Measurements from ENCODE around the gene SERAC1. TPM values are rescaled to one million over a fixed set of nuclear protein-coding genes. Genes with fewer than 3 reads are reported as not detected.

The SERAC1 gene
- polyA plus RNA-seq, 1 of the 3 experiments (the other 2 are of a cell fraction): 5.6 TPM

- Histone ChIP-seq H3K9ac (no peak overlapping the region), H3K4me1 (ENCODE audit: control insufficient read depth in 1 of 2, insufficient read depth in 2 of 2, low read depth in 1 of 2, low read length in 1 of 2) (no peaks in the 10 kb centered on the region), H2AFZ (ENCODE audit: low read depth) (no peak overlapping the region), H3F3A (replicated peaks; ENCODE audit: insufficient read depth) (peaks cover 7% of the 10 kb centered on the region), H3K79me2 (ENCODE audit: insufficient read depth) (peaks cover 5% of the 10 kb centered on the region), H3K36me3 (replicated peaks in 1 of 2; ENCODE audit: control insufficient read depth in 1 of 2, insufficient read depth in 2 of 2, low read length in 1 of 2) (peaks cover 44 to 83% of the 10 kb centered on the region in 2 experiments), H3K4me3 (ENCODE audit: low read depth in 2 of 2, low read length in 1 of 2) (no peak overlapping the region), H3K9me2 (no peaks in the 10 kb centered on the region), H3K27ac (ENCODE audit: low read depth in 2 of 2, low read length in 1 of 2) (no peak overlapping the region), H3K9me3 (no peaks in the 10 kb centered on the region), H3K27me3 (ENCODE audit: insufficient read depth) (no peaks in the 10 kb centered on the region), H3K4me2 (no peak overlapping the region), H4K20me1 (ENCODE audit: insufficient read depth) (no peaks in the 10 kb centered on the region)
- ChIA-PET POLR2A (no interaction called here), CTCF (interaction anchor here (0.7 to 3.3 kb wide), 3 partner anchors 9 to 325 kb away, joined by 3 to 14 read pairs (median 5); no protein-coding TSS in a partner anchor)
- no peak for TF ChIP-seq FOXM1 (IDR thresholded peaks at IDR 0.05; ENCODE audit: low read depth)
- TF ChIP-seq RCOR1 (IDR thresholded peaks at IDR 0.05; ENCODE audit: low read length): no peak
- TF ChIP-seq TEAD4 (IDR thresholded peaks at IDR 0.05; ENCODE audit: borderline replicate concordance, insufficient read depth): no peak
- no peak for TF ChIP-seq YY1 (IDR thresholded peaks at IDR 0.05; ENCODE audit: low read depth)
- TF ChIP-seq RAD21 (IDR thresholded peaks at IDR 0.05; ENCODE audit: low read length): no peak
- no peak for TF ChIP-seq SIN3A (IDR thresholded peaks at IDR 0.05; ENCODE audit: borderline replicate concordance, low read depth, low read length)
- TF ChIP-seq ZBTB33 (IDR thresholded peaks at IDR 0.05; ENCODE audit: borderline replicate concordance, low read depth): no peak
- TF ChIP-seq TAF1 (IDR thresholded peaks at IDR 0.05; ENCODE audit: borderline replicate concordance, low read depth, low read length): no peak
- TF ChIP-seq POLR2AphosphoS5 (IDR thresholded peaks at IDR 0.05; ENCODE audit: low read depth, low read length): no peak
- TF ChIP-seq MXI1 (IDR thresholded peaks at IDR 0.05; ENCODE audit: low read depth, low read length): no peak
- TF ChIP-seq IRF3 (IDR thresholded peaks at IDR 0.05; ENCODE audit: low read depth, low read length): no peak
- TF ChIP-seq CHD2 (IDR thresholded peaks at IDR 0.05; ENCODE audit: low read length, partially characterized antibody): no peak
- TF ChIP-seq MEF2A (IDR thresholded peaks at IDR 0.05; ENCODE audit: borderline replicate concordance, low read depth): no peak
- no peak for TF ChIP-seq NRF1 (IDR thresholded peaks at IDR 0.05; ENCODE audit: low read depth, low read length)
- WGBS (ENCODE audit: low lambda C conversion rate): 95% methylated on average over 6 of the region's 6 CpGs
- DNase-seq: no peak
Measured at GRCh38 chr6:158081657-158081935, 86.5 kb downstream of the SERAC1 start.

GRCh38 chr6:158080849-158081656 is 87.0 kb downstream of the SERAC1 start:
- Histone ChIP-seq H3K4me1 (ENCODE audit: control insufficient read depth in 1 of 2, insufficient read depth in 2 of 2, low read depth in 1 of 2, low read length in 1 of 2) (no peaks in the 10 kb centered on the region), H3K27me3 (ENCODE audit: insufficient read depth) (no peaks in the 10 kb centered on the region), H2AFZ (ENCODE audit: low read depth) (no peak overlapping the region), H3F3A (replicated peaks; ENCODE audit: insufficient read depth) (peaks cover 7% of the 10 kb centered on the region), H4K20me1 (ENCODE audit: insufficient read depth) (no peaks in the 10 kb centered on the region), H3K9me3 (no peaks in the 10 kb centered on the region), H3K9me2 (no peaks in the 10 kb centered on the region), H3K4me3 (ENCODE audit: low read depth in 2 of 2, low read length in 1 of 2) (no peak overlapping the region), H3K4me2 (no peak overlapping the region), H3K79me2 (ENCODE audit: insufficient read depth) (peaks cover 5% of the 10 kb centered on the region), H3K27ac (ENCODE audit: low read depth in 2 of 2, low read length in 1 of 2) (no peak overlapping the region), H3K9ac (no peak overlapping the region), H3K36me3 (replicated peaks in 1 of 2; ENCODE audit: control insufficient read depth in 1 of 2, insufficient read depth in 2 of 2, low read length in 1 of 2) (peaks cover 45 to 83% of the 10 kb centered on the region in 2 experiments)
- ChIA-PET CTCF (interaction anchor here (1.0 to 3.3 kb wide), 3 partner anchors 9 to 325 kb away, joined by 4 to 14 read pairs (median 5); no protein-coding TSS in a partner anchor), POLR2A (no interaction called here)
- 93% methylated on average over 18 of the region's 18 CpGs for WGBS (ENCODE audit: low lambda C conversion rate)
- DNase-seq: peak; percentile 6
- no peak for TF ChIP-seq NRF1 (IDR thresholded peaks at IDR 0.05; ENCODE audit: low read depth, low read length)
- TF ChIP-seq FOXJ3 (CRISPR knock-in tag; IDR thresholded peaks at IDR 0.05): no peak
- no peak for TF ChIP-seq FOSL2 (IDR thresholded peaks at IDR 0.05; ENCODE audit: borderline replicate concordance, low read depth)
- no peak for TF ChIP-seq YY1 (IDR thresholded peaks at IDR 0.05; ENCODE audit: low read depth)
- TF ChIP-seq, protein P1, sequence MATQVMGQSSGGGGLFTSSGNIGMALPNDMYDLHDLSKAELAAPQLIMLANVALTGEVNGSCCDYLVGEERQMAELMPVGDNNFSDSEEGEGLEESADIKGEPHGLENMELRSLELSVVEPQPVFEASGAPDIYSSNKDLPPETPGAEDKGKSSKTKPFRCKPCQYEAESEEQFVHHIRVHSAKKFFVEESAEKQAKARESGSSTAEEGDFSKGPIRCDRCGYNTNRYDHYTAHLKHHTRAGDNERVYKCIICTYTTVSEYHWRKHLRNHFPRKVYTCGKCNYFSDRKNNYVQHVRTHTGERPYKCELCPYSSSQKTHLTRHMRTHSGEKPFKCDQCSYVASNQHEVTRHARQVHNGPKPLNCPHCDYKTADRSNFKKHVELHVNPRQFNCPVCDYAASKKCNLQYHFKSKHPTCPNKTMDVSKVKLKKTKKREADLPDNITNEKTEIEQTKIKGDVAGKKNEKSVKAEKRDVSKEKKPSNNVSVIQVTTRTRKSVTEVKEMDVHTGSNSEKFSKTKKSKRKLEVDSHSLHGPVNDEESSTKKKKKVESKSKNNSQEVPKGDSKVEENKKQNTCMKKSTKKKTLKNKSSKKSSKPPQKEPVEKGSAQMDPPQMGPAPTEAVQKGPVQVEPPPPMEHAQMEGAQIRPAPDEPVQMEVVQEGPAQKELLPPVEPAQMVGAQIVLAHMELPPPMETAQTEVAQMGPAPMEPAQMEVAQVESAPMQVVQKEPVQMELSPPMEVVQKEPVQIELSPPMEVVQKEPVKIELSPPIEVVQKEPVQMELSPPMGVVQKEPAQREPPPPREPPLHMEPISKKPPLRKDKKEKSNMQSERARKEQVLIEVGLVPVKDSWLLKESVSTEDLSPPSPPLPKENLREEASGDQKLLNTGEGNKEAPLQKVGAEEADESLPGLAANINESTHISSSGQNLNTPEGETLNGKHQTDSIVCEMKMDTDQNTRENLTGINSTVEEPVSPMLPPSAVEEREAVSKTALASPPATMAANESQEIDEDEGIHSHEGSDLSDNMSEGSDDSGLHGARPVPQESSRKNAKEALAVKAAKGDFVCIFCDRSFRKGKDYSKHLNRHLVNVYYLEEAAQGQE (IDR thresholded peaks at IDR 0.05; ENCODE audit: low read depth, low read length): no peak
- TF ChIP-seq MXI1 (IDR thresholded peaks at IDR 0.05; ENCODE audit: low read depth, low read length): no peak
- no peak for TF ChIP-seq GATA2 (CRISPR knock-in tag; IDR thresholded peaks at IDR 0.05)
- TF ChIP-seq USF2 (IDR thresholded peaks at IDR 0.05; ENCODE audit: borderline replicate concordance, low read depth, low read length): no peak
- TF ChIP-seq SIN3A (IDR thresholded peaks at IDR 0.05; ENCODE audit: borderline replicate concordance, low read depth, low read length): no peak

All from SK-N-SH (cell line).